Left kidney (tissue), 1 donor: Measurements from ENCODE around the gene C1QBP. TPM values are rescaled to one million over a fixed set of nuclear protein-coding genes. Genes with fewer than 3 reads are reported as not detected.

Experiments used
- polyA plus RNA-seq: library from polyadenylated mRNA; unstranded; fragments of 120-200 nt; gene quantifications from one replicate; pipeline ENCODE4 v1.2.1, GENCODE V29; 2013; ENCODE audit not compliant: insufficient read length

The C1QBP gene
- polyA plus RNA-seq, 1 donor: 159 TPM

Other genes with a start within 250 kb of the C1QBP start
- 28.7 TPM for gene ZNF594, start 247.3 kb downstream of the C1QBP start, polyA plus RNA-seq
- gene SCIMP, start 204.3 kb downstream of the C1QBP start, polyA plus RNA-seq: 2.0 TPM
- 76.8 TPM for gene RABEP1, start 156.9 kb downstream of the C1QBP start, polyA plus RNA-seq
- gene NUP88, start 19.5 kb downstream of the C1QBP start, polyA plus RNA-seq: 91.8 TPM
- 96.2 TPM for gene RPAIN, start 19.0 kb downstream of the C1QBP start, polyA plus RNA-seq
- gene DHX33, start 29.8 kb upstream of the C1QBP start, polyA plus RNA-seq: 23.7 TPM
- gene DERL2, start 47.0 kb upstream of the C1QBP start, polyA plus RNA-seq: 88.2 TPM
- gene MIS12, start 47.4 kb upstream of the C1QBP start, polyA plus RNA-seq: 49.8 TPM
- 37.6 TPM for gene NLRP1, start 145.4 kb upstream of the C1QBP start, polyA plus RNA-seq